ENCODE data around the gene MANSC1.
A peak's percentile ranks its signal among the peaks of the same experiment; 100 is the strongest.

Gene MANSC1

DNA sequence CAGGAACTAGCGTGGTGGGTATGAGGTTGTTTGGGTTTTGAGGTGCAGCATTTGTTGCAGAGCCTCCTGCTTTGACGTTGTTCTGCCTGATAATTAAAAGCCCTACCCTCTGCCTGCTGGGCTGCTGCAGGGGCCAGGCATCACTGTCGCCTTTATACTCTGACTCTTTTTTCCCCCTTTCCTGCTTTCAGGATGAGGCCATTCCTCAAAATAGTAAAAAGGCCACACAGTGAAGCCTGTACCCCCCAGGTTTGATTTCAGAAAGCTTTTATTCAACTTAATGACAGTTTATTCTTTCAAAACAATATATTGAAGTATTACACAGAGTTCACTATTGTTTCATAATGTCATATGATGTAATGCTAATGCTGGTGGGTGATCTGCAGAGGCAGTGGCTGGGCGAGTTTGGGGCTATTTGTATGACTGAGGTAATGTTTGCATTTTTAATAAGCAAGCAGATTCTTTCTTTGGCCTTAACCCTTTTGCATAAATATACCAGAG is 15.9 kb upstream of the MANSC1 start:
- TF ChIP-seq CSRNP3 (CRISPR knock-in tag; IDR thresholded peaks at IDR 0.05) (no peak), GLIS3 (CRISPR knock-in tag; IDR thresholded peaks at IDR 0.05) (no peak), PPARA (CRISPR knock-in tag; IDR thresholded peaks at IDR 0.05; ENCODE audit: borderline replicate concordance) (no peak), PATZ1 (CRISPR knock-in tag; IDR thresholded peaks at IDR 0.05; ENCODE audit: borderline replicate concordance) (no peak), ZNF565 (CRISPR knock-in tag; conservative IDR thresholded peaks at IDR 0.05; ENCODE audit: low read depth) (no peak), TOX (CRISPR knock-in tag; IDR thresholded peaks at IDR 0.05; ENCODE audit: borderline replicate concordance) (no peak), ZNF8 (CRISPR knock-in tag; IDR thresholded peaks at IDR 0.05) (no peak), ZNF70 (CRISPR knock-in tag; IDR thresholded peaks at IDR 0.05) (no peak), BACH2 (CRISPR knock-in tag; IDR thresholded peaks at IDR 0.05; ENCODE audit: borderline replicate concordance) (no peak), TSHZ2 (CRISPR knock-in tag; IDR thresholded peaks at IDR 0.05) (no peak), ZFP3 (CRISPR knock-in tag; IDR thresholded peaks at IDR 0.05) (0 out of 2 replicates have a peak, but pooled peaks have one; percentile 16), TCF4 (CRISPR knock-in tag; IDR thresholded peaks at IDR 0.05; ENCODE audit: borderline replicate concordance) (no peak), ZFP30 (CRISPR knock-in tag; IDR thresholded peaks at IDR 0.05) (no peak), RARB (CRISPR knock-in tag; IDR thresholded peaks at IDR 0.05) (no peak)
- TF ChIP-seq, protein P1, sequence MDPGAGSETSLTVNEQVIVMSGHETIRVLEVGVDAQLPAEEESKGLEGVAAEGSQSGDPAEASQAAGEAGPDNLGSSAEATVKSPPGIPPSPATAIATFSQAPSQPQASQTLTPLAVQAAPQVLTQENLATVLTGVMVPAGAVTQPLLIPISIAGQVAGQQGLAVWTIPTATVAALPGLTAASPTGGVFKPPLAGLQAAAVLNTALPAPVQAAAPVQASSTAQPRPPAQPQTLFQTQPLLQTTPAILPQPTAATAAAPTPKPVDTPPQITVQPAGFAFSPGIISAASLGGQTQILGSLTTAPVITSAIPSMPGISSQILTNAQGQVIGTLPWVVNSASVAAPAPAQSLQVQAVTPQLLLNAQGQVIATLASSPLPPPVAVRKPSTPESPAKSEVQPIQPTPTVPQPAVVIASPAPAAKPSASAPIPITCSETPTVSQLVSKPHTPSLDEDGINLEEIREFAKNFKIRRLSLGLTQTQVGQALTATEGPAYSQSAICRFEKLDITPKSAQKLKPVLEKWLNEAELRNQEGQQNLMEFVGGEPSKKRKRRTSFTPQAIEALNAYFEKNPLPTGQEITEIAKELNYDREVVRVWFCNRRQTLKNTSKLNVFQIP (CRISPR knock-in tag; IDR thresholded peaks at IDR 0.05; ENCODE audit: borderline replicate concordance, low read depth): no peak
- TF ChIP-seq, protein P2, sequence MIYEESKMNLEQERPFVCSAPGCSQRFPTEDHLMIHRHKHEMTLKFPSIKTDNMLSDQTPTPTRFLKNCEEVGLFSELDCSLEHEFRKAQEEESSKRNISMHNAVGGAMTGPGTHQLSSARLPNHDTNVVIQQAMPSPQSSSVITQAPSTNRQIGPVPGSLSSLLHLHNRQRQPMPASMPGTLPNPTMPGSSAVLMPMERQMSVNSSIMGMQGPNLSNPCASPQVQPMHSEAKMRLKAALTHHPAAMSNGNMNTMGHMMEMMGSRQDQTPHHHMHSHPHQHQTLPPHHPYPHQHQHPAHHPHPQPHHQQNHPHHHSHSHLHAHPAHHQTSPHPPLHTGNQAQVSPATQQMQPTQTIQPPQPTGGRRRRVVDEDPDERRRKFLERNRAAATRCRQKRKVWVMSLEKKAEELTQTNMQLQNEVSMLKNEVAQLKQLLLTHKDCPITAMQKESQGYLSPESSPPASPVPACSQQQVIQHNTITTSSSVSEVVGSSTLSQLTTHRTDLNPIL (CRISPR knock-in tag; IDR thresholded peaks at IDR 0.05; ENCODE audit: low read depth): 0 out of 2 replicates have a peak, but pooled peaks have one; percentile 21

DNA sequence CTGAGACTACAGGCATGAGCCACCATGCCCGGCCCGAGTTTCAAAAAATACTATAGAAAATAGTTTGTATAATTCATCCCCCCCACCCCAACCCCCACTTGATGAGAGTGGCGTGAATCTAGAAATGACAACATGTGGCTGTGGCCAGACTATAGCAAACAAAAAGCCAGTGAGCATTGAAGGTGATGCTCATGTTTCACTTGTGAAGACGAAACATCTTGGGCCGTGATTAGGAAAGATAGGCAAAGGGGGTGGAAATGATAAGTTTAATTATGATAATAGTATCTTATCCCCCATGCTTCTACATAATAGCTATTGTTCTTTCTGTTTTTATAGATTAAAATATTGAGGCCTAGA is 15.4 kb upstream of the MANSC1 start:
- TF ChIP-seq ZFP3 (CRISPR knock-in tag; IDR thresholded peaks at IDR 0.05) (no peak), GLIS3 (CRISPR knock-in tag; IDR thresholded peaks at IDR 0.05) (no peak), PPARA (CRISPR knock-in tag; IDR thresholded peaks at IDR 0.05; ENCODE audit: borderline replicate concordance) (no peak), TOX (CRISPR knock-in tag; IDR thresholded peaks at IDR 0.05; ENCODE audit: borderline replicate concordance) (no peak), PATZ1 (CRISPR knock-in tag; IDR thresholded peaks at IDR 0.05; ENCODE audit: borderline replicate concordance) (no peak), ISL1 (CRISPR knock-in tag; IDR thresholded peaks at IDR 0.05) (no peak), CSRNP3 (CRISPR knock-in tag; IDR thresholded peaks at IDR 0.05) (no peak), OSR1 (CRISPR knock-in tag; IDR thresholded peaks at IDR 0.05) (no peak), TSHZ2 (CRISPR knock-in tag; IDR thresholded peaks at IDR 0.05) (no peak), RARB (CRISPR knock-in tag; IDR thresholded peaks at IDR 0.05) (no peak), ZNF8 (CRISPR knock-in tag; IDR thresholded peaks at IDR 0.05) (no peak), ZC3H10 (CRISPR knock-in tag; IDR thresholded peaks at IDR 0.05) (no peak), TCF4 (CRISPR knock-in tag; IDR thresholded peaks at IDR 0.05; ENCODE audit: borderline replicate concordance) (no peak), ZNF70 (CRISPR knock-in tag; IDR thresholded peaks at IDR 0.05) (no peak), SNAI2 (CRISPR knock-in tag; IDR thresholded peaks at IDR 0.05) (no peak), CSDC2 (CRISPR knock-in tag; IDR thresholded peaks at IDR 0.05) (no peak)
- TF ChIP-seq, protein P2 (CRISPR knock-in tag; IDR thresholded peaks at IDR 0.05; ENCODE audit: low read depth): no peak
- no peak for ATAC-seq

More for the DNA sequence above, 15.9 kb upstream of the MANSC1 start:
- ATAC-seq: peak; percentile 43; the same call in 1 of the 3 replicates
